Cardiac muscle cell (in vitro differentiated cells and primary cell): ENCODE measurements around the gene FARP2. TPM values are rescaled to one million over a fixed set of nuclear protein-coding genes. Genes with fewer than 3 reads are reported as not detected.

Experiments
- DNase-seq, 2 donors: peaks; one replicate each; pipeline versions ENCODE4 v3.0.0 to v3.0.0-alpha.2; 2010 to 2017; ENCODE audit warnings: low read depth in 1 of 2, low spot score in 1 of 2
- H3K27ac ChIP-seq: fragments of 200-600 bp; sonication (generic); 2 replicates; pipeline ENCODE4 v1.5.1; 2016
- H3K27me3 ChIP-seq: fragments of 200-600 bp; sonication (generic); 2 replicates; pipeline ENCODE4 v1.6.0; 2016; ENCODE audit warnings: control low read depth
- H3K36me3 ChIP-seq: fragments of 200-600 bp; sonication (generic); 2 replicates; pipeline ENCODE4 v1.5.1; 2016; ENCODE audit warnings: control low read depth
- H3K4me1 ChIP-seq: fragments of 200-600 bp; sonication (generic); 2 replicates; pipeline ENCODE4 v1.8.1; 2017; ENCODE audit warnings: low read depth, mild to moderate bottlenecking, mixed run types
- H3K4me3 ChIP-seq: fragments of 200-600 bp; sonication (generic); 2 replicates; pipeline ENCODE4 v1.5.1; 2016; ENCODE audit warnings: mild to moderate bottlenecking
- H3K9me3 ChIP-seq: fragments of 200-600 bp; sonication (generic); 2 replicates; pipeline ENCODE4 v1.5.1; 2017; ENCODE audit warnings: low read depth, mild to moderate bottlenecking, control low read depth
- CTCF ChIP-seq: IDR thresholded peaks from 2 replicates; pipeline ENCODE4 v1.5.1; 2012; ENCODE audit warnings: low read depth, mild to moderate bottlenecking, low read length
- polyA plus RNA-seq: library from polyadenylated mRNA; unstranded; fragments of >200 nt; fragmentation: Nextera tagmentation; extraction: Ambion mirVana; gene quantifications from 2 replicates; pipeline ENCODE4 v1.2.1, GENCODE V29; 2016
- total RNA-seq: library from RNA; depleted of rRNA; stranded (reverse); fragments of >200 nt; gene quantifications from 2 replicates; pipeline ENCODE4 v1.2.3, GENCODE V29; 2016

FARP2 gene
- total and polyA plus RNA-seq, 2 experiments from 2014 or later: 24.4 to 26.5 TPM

- Histone ChIP-seq H3K27me3 (no peaks in the 10 kb centered on the region), H3K9me3 (no peaks in the 10 kb centered on the region), H3K27ac (no peak overlapping the region), H3K36me3 (peaks cover 8% of the 10 kb centered on the region), H3K4me1 (no peaks in the 10 kb centered on the region), H3K4me3 (no peak overlapping the region)
- TF ChIP-seq CTCF: no peak
- no peak for DNase-seq
These were observed 143.3 kb downstream of the FARP2 start for GRCh38 chr2:241499146-241499965.

- no peak for DNase-seq
- TF ChIP-seq CTCF: no peak
- Histone ChIP-seq H3K27ac (no peak overlapping the region), H3K27me3 (no peaks in the 10 kb centered on the region), H3K4me1 (no peaks in the 10 kb centered on the region), H3K9me3 (no peaks in the 10 kb centered on the region), H3K4me3 (no peak overlapping the region), H3K36me3 (peaks cover 7% of the 10 kb centered on the region)
These were observed 143.9 kb downstream of the FARP2 start for GRCh38 chr2:241500016-241500415.

GRCh38 chr2:241500431-241500975 lies 144.4 kb downstream of the FARP2 start:
- TF ChIP-seq CTCF: no peak
- Histone ChIP-seq H3K36me3 (peaks cover 5% of the 10 kb centered on the region), H3K4me3 (no peak overlapping the region), H3K27me3 (no peaks in the 10 kb centered on the region), H3K9me3 (no peaks in the 10 kb centered on the region), H3K27ac (no peak overlapping the region), H3K4me1 (peaks cover 4% of the 10 kb centered on the region)
- DNase-seq: no peak

DNA sequence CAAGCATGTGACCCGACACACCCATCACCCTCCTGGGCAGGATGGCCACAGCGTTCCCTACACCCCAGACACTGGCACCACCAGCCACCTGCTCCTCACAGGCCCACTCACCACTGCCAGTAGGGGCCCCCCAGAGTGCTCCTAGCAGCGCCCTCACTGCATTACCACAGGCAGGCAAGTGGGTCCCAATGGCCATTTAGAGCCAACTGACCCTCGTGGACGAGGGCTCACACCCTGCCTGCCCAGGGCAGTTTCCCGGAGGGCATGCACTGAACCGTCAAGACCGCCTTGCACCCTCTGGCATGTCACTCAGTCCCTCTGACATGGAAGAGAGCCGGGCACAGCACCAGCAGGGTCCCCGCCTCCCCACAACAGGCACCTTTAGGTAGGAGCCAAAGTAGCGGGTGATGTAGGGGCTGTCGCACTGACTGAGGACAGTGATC lies 145.0 kb downstream of the FARP2 start:
- peaks cover 10% of the 10 kb centered on the region for H3K4me1 ChIP-seq

GRCh38 chr2:241501551-241501950 lies 145.5 kb downstream of the FARP2 start:
- H3K4me1 ChIP-seq: peaks cover 14% of the 10 kb centered on the region
- DNase-seq: no peak
- no peak overlapping the region for H3K4me3 ChIP-seq
- H3K36me3 ChIP-seq: no peaks in the 10 kb centered on the region
- H3K9me3 ChIP-seq: no peaks in the 10 kb centered on the region
- H3K27me3 ChIP-seq: no peaks in the 10 kb centered on the region
- no peak for TF ChIP-seq CTCF
- no peak overlapping the region for H3K27ac ChIP-seq

More for the DNA sequence above, 145.0 kb downstream of the FARP2 start:
- peaks cover under 1% of the 10 kb centered on the region for H3K36me3 ChIP-seq
- no peaks in the 10 kb centered on the region for H3K9me3 ChIP-seq
- DNase-seq: no peak
- H3K27me3 ChIP-seq: no peaks in the 10 kb centered on the region
- H3K4me3 ChIP-seq: no peak overlapping the region
- no peak for TF ChIP-seq CTCF
- H3K27ac ChIP-seq: no peak overlapping the region
